Body of pancreas (tissue), 4 donors: ENCODE results near the gene MYRIP. TPM values are rescaled to one million over a fixed set of nuclear protein-coding genes. Genes with fewer than 3 reads are reported as not detected.

Source experiments
- ATAC-seq: fragments of 150-250 bp; one replicate; pipeline ENCODE4 v1.9.1; 2016
- DNase-seq, 4 donors: peaks; one replicate each; pipeline ENCODE4 v3.0.0-alpha.2; 2019
- H3K27ac ChIP-seq, 4 donors: fragments of 200-600 bp; sonication (generic); 1 replicate in 3 of 4; 2 replicates in 1 of 4; pipeline versions ENCODE4 v1.5.1 to v1.6.1; 2016 to 2019; ENCODE audit warnings: mild to moderate bottlenecking in 1 of 4, mixed read lengths in 1 of 4, moderate library complexity in 1 of 4
- H3K27me3 ChIP-seq, 2 donors: fragments of 200-600 bp; sonication (generic); one replicate each; pipeline ENCODE4 v1.6.0; 2016; ENCODE audit warnings: mild to moderate bottlenecking in 1 of 2
- H3K36me3 ChIP-seq, 2 donors: fragments of 200-600 bp; sonication (generic); replicated peaks in 1 of 2; 2 replicates each; pipeline ENCODE4 v1.5.1; 2016; ENCODE audit warnings: low read depth in 2 of 2; ENCODE audit not compliant: insufficient read depth in 1 of 2
- H3K4me1 ChIP-seq: fragments of 200-600 bp; sonication (generic); one replicate; pipeline ENCODE4 v1.6.0; 2016
- H3K4me3 ChIP-seq, 2 donors: fragments of 200-600 bp; sonication (generic); 1 replicate in 1 of 2; 2 replicates in 1 of 2; pipeline ENCODE4 v1.5.1; 2016 to 2019
- H3K9me3 ChIP-seq, 3 donors: fragments of 200-600 bp; sonication (generic); 1 replicate in 2 of 3; 2 replicates in 1 of 3; pipeline ENCODE4 v1.5.1; 2016
- POLR2A ChIP-seq, 3 donors: fragments of 450-650 bp; IDR thresholded peaks; one replicate each; pipeline ENCODE4 v1.6.1; 2016; ENCODE audit warnings: antibody characterized with exemption in 3 of 3, mild to moderate bottlenecking in 2 of 3
- WGBS, 2 donors: methylation state at CpG; one replicate each; pipeline ENCODE4 v1.1.5; 2017; 5-methylcytosine and 5-hydroxymethylcytosine counted together
- intact Hi-C: fragments of 100-400 bp; cut with DNase I; formaldehyde crosslinking; loops from one replicate; pipeline ENCODE4 v1.15.1; 2023
- total RNA-seq, 2 donors: library from RNA; depleted of rRNA; stranded (reverse); fragments of >200 nt; gene quantifications; one replicate each; pipeline ENCODE4 v1.1.0, GENCODE V29; 2016
- TF ChIP-seq, protein P1 (sequence below), 7 experiments: fragments of 450-650 bp in 4 of 7; fragments of 200-600 bp in 3 of 7; sonication (generic) in 3 of 7; IDR thresholded peaks; one replicate each; pipeline ENCODE4 v1.5.1; 2016 to 2019; ENCODE audit warnings: antibody characterized with exemption in 7 of 7

Gene MYRIP
- total RNA-seq, 2 donors from 2014 or later, result 5.2 to 12.5 TPM

DNA sequence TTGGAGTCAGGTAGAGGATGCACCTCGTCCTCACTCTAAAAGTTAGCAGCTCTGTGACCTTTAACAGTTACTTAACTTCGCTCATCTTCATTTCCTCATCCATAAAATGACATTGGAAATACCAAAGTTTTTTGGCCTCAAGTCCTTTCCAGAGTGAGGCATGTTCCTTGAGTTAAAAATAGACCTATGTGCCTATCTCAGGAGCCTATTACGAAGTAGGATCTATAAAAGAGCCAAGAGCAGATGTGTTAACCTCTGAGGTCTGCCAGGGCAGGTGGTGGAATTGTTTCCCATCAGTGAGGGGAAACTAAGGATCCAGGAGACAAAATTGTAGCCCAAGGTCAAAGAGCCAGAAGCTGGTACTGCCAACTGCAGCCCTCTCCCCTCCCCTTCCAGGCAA, 379.7 kb downstream of the MYRIP start:
- no peaks in the 10 kb centered on the region for H3K9me3 ChIP-seq
- no peak overlapping the region for H3K27ac ChIP-seq
- no peak for TF ChIP-seq POLR2A (IDR thresholded peaks at IDR 0.05)
- TF ChIP-seq, protein P1, sequence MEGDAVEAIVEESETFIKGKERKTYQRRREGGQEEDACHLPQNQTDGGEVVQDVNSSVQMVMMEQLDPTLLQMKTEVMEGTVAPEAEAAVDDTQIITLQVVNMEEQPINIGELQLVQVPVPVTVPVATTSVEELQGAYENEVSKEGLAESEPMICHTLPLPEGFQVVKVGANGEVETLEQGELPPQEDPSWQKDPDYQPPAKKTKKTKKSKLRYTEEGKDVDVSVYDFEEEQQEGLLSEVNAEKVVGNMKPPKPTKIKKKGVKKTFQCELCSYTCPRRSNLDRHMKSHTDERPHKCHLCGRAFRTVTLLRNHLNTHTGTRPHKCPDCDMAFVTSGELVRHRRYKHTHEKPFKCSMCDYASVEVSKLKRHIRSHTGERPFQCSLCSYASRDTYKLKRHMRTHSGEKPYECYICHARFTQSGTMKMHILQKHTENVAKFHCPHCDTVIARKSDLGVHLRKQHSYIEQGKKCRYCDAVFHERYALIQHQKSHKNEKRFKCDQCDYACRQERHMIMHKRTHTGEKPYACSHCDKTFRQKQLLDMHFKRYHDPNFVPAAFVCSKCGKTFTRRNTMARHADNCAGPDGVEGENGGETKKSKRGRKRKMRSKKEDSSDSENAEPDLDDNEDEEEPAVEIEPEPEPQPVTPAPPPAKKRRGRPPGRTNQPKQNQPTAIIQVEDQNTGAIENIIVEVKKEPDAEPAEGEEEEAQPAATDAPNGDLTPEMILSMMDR (IDR thresholded peaks at IDR 0.05), result no peak
- H3K4me3 ChIP-seq, result no peak overlapping the region
- DNase-seq (no peak), ATAC-seq (no peak)
- H3K27me3 ChIP-seq, result no peaks in the 10 kb centered on the region
- peaks cover 11% of the 10 kb centered on the region for H3K4me1 ChIP-seq
- H3K36me3 ChIP-seq, result no peaks in the 10 kb centered on the region
- 72 to 82% methylated on average over 3 of the region's 3 CpGs for WGBS, 2 donors
- intact Hi-C loops, result no loop called here

DNA sequence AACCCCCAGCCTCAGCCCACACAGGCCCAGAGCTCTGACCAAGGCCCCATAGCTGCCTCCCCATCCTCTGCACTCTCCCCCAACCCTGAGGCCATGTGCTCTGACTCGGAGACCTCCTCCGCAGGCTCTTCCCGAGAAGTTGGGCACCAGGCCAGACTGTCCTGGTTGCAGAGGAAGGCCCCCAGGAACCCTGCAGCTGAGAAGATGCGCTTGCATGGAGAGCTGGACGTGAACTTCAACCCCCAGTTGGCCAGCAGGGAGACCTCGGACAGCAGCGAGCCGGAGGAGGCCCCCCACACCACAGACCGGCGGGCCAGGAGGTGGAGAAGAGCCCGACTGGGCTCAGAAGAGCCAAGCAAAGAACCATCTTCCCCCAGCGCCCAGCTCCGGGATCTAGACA, 380.6 kb downstream of the MYRIP start:
- Histone ChIP-seq H3K4me3 (no peak overlapping the region), H3K27me3 (no peaks in the 10 kb centered on the region), H3K9me3 (no peaks in the 10 kb centered on the region), H3K4me1 (peaks cover 11% of the 10 kb centered on the region), H3K27ac (no peak overlapping the region), H3K36me3 (no peaks in the 10 kb centered on the region)
- ATAC-seq (no peak), DNase-seq (no peak)
- 84 to 96% methylated on average over 11 to 12 of the region's 13 CpGs for WGBS, 2 donors
- TF ChIP-seq, protein P1 (IDR thresholded peaks at IDR 0.05), result no peak
- no peak for TF ChIP-seq POLR2A (IDR thresholded peaks at IDR 0.05)
- intact Hi-C loops, result loop anchor here (10.0 kb wide), 1 partner anchor 125 kb away; no protein-coding TSS in a partner anchor

DNA sequence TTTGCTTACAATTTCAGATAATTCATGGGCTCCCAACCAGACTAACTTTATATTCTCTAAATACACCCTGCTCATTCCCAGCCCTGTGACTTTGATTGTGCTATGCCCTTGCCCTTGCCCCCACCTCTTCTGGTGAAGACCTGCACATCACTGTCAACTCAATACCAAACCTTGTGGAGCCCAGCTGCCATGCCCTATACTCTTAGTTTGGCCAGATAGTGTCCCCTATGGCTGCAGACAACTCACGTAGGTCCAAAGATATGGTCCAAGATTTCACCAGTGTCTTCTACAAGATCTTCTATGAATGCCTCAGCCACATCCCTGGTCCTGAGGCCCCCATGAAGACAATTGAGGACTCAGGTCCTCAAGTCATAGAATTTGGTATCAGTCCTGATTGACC, 381.8 kb downstream of the MYRIP start:
- Histone ChIP-seq H3K4me3 (no peak overlapping the region), H3K4me1 (peaks cover 9% of the 10 kb centered on the region), H3K36me3 (no peaks in the 10 kb centered on the region), H3K9me3 (no peaks in the 10 kb centered on the region), H3K27ac (no peak overlapping the region), H3K27me3 (no peaks in the 10 kb centered on the region)
- DNase-seq (no peak), ATAC-seq (no peak)
- TF ChIP-seq, protein P1 (IDR thresholded peaks at IDR 0.05), result no peak
- TF ChIP-seq POLR2A (IDR thresholded peaks at IDR 0.05), result no peak
- 60 to 81% methylated on average over 1 of the region's 1 CpG for WGBS, 2 donors
- intact Hi-C loops, result loop anchor here (10.0 kb wide), 1 partner anchor 124 kb away; no protein-coding TSS in a partner anchor

DNA sequence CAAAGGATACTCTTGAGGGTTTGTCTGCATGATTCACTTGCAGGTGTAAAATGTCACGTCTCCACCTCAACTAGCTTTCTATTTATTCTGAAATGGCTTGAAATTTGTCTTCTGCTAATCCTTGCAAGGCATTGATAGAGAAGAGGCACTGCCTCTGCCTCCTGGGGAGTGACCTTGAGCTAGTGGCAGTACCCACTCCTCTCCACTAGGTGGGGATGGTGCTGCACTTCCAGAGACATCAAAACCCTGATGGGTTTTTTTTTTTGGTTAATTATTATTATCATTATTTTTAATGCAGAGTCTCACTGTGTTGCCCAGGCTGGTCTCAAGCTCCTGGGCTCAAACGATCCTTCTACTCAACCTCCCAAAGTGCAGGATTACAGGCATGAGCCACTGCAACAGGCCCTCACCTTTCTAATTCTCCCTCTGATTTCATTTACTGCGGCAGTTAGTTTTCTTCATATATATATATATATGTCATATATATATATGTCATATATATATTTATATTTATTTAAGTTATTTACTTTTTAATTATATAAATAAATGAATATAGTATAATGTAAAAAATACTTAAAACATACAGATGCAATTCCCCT, 382.5 kb downstream of the MYRIP start:
- peak; percentile 62 to 75 (median 69) for DNase-seq
- Histone ChIP-seq H3K4me1 (peaks cover 3% of the 10 kb centered on the region), H3K27me3 (no peaks in the 10 kb centered on the region), H3K9me3 (no peaks in the 10 kb centered on the region), H3K27ac (no peak overlapping the region), H3K4me3 (no peak overlapping the region), H3K36me3 (no peaks in the 10 kb centered on the region)
- intact Hi-C loops, result loop anchor here (10.0 kb wide), 1 partner anchor 123 kb away; no protein-coding TSS in a partner anchor
- TF ChIP-seq, protein P1 (IDR thresholded peaks at IDR 0.05), result peak; percentile 58 to 94 (median 73)
- TF ChIP-seq POLR2A (IDR thresholded peaks at IDR 0.05), result no peak
- 40 to 43% methylated on average over 3 of the region's 3 CpGs for WGBS, 2 donors
- ATAC-seq, result peak; percentile 73

DNA sequence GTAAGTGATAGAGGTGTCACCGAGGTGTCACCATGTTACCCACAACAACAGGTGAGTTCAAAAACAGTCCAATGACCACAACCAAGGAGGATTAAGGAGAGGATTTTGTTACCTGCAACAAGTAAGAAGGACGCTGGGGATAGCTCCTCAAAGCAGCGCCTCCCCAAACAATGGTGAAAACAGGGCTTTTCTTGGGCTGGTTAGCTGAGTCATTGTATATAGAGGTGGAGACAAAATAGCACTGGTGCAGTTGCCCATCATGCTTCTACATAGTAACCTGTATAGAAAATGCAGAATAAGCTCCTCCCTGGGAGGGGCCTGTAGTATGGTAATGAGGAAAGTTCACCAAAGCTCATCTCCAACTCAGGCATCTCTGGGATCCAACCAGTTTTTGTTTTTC, 383.2 kb downstream of the MYRIP start:
- no peaks in the 10 kb centered on the region for H3K27me3 ChIP-seq
- H3K4me1 ChIP-seq, result peaks cover 3% of the 10 kb centered on the region
- WGBS, 2 donors, result 79 to 92% methylated on average over 3 of the region's 3 CpGs
- H3K27ac ChIP-seq, result no peak overlapping the region
- DNase-seq, result no peak
- TF ChIP-seq POLR2A (IDR thresholded peaks at IDR 0.05), result no peak
- H3K4me3 ChIP-seq, result no peak overlapping the region
- no peak for ATAC-seq
- no peaks in the 10 kb centered on the region for H3K9me3 ChIP-seq
- intact Hi-C loops, result loop anchor here (10.0 kb wide), 1 partner anchor 122 kb away; no protein-coding TSS in a partner anchor
- H3K36me3 ChIP-seq, result no peaks in the 10 kb centered on the region
